HG02943 (cell line): ENCODE results near the gene DYNC1I1.

ENCODE experiments used
- ATAC-seq: cut with Tn5 transposase; IDR thresholded peaks from one replicate; pipeline ENCODE4 v1.9.1; 2021; ENCODE audit warnings: mild to moderate bottlenecking, low read depth, moderate library complexity; ENCODE audit not compliant: unreplicated experiment

The DYNC1I1 gene

GRCh38 chr7:95951997-95952795, 179.8 kb downstream of the DYNC1I1 start:
- no peak for ATAC-seq

DNA sequence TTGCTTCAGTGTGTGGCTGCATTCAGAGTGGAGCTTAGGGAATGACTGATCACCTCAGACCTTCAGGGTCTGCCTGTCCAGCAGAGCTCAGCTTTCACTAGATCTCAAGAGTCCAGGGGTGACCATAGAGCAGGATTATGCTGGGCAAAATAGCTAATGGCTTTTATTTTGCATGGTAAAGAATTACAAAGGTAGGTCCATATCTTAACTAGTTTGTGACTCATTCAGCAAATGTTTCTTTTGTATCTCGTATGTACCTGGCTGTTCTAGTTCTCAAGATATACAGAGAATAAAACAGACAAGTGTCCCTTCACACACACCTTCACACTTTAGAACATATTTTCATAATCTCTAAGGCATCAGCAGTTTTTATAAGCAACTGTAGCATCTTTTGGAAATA, 180.5 kb downstream of the DYNC1I1 start:
- ATAC-seq = no peak

DNA sequence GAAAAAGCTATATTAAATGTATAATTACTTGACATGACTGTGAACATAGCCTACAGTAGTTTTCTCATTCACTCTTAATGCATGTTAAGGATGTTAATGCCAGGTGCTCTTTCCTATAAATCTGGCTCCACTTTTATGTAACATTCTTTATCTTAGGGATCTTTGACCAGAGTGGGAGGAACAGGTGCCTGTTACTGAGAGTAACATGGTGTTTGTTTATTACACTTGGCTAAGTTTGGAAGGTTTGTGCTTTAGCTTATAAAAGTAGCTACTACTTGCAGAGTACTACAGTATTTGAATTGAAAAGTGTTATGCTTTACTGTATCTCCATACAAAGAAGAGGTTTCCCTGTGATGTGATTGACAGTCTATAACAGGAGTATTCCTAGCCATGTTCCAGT, 183.4 kb downstream of the DYNC1I1 start:
- no peak for ATAC-seq

DNA sequence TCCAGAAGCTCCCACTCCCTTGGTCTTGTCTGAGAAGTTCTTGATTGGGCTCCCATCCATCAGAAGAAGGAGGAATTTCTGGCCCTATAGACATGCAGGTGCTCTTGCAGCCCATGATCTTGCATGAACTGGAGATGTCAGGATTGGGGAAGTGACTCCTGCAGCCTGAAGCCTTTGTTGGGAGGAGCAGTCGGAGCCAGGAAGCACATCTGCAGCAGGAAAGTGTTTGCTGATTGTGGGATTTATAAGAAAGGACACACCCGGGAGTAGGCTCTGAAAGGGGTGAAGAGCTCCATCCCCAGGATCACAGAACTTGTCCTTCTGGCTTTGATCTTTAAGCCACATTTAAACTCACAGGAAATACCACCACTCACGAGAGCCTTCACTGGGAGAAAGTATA, 185.2 kb downstream of the DYNC1I1 start:
- no peak for ATAC-seq

GRCh38 chr7:95960706-95961244, 188.4 kb downstream of the DYNC1I1 start:
- ATAC-seq = no peak

GRCh38 chr7:95963446-95963990, 191.2 kb downstream of the DYNC1I1 start:
- no peak for ATAC-seq

DNA sequence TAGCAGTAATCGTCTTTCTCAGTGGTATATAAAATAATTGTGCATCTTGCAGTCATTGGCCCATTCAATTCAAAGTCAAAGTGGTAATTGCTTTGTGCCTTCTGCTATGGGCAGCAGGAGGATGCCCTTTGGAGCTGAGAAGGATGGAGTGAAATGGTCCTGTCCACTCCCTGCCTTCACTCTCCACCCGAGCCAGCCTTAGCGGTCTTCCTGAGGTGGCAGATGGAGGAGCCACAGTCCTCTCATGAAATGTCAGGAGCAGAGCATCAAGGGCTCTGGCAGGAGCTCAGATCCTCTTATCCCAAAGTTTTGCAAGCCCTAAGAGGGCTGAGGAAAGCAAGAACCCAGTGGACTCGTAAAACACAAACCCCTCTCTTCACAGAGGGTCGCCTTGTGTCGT, 199.4 kb downstream of the DYNC1I1 start:
- no peak for ATAC-seq

DNA sequence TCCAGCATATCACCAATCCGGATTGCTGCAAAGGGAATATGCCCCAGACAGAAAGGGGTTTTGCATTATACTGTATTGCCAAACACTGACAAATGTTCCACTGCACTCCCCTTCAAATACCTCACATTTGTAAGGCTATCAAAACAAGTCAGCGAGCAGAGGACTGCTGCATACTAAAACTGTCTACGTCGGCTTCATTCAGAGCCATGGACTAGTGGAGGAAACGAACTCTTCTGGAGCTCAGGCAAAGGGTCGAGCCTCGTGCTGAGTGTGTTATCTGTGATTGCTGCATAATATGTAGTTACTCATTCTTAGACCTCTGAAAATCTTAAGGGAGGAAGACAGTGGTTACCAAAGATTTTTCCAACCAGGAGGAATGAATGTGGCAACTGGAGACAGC, 200.2 kb downstream of the DYNC1I1 start:
- ATAC-seq = no peak

GRCh38 chr7:95974108-95974507, 201.8 kb downstream of the DYNC1I1 start:
- ATAC-seq = no peak

DNA sequence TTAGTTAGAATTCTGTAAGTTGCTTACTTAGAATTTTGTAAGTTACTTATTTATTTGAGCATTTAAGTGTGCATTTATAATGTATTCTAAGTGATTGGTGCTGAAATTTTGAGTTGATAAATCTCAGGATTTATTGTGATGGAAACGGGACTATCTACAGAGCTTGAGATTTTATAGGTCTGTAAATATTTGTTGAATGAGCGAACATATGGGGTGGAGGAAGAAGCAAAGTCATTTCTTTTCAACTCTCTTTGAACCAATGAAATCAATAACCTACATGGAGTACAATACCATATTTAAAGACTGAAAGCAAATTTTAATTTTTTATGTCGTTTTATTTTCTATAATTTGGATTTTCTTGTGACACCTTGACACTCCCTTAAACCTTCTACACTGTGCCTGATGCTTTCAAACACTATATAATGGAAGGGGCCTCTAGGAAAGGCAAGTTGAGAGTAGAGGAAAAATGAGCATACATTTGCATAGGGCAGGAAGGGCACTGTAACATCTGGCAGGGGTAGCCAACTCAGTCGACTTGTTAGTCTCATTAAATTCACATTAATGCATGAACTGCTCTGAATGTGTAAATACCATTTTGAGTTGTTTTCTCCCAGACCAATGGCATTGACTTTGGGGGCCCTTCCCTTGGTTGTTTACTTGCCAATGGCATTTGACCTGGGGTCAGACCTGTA, 204.2 kb downstream of the DYNC1I1 start:
- no peak for ATAC-seq

DNA sequence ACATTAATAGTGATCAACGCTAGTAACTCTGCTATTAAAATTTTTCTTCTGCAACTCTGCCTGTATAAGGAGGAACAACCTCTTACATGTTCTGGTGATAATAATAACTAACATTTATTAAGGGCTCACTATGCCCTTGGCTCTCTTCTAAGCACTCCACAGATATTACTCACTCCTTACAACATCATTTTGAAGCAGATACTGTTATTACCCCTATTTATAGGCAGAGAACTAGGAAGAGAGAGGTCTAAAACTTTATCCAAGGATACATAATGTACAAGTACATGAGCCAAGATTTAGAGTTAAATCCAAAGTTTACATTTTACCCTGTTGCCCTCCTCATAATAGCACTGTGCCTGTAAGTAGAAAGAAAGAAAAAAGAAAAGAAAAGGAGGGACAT, 205.6 kb downstream of the DYNC1I1 start:
- ATAC-seq = no peak

GRCh38 chr7:95980167-95980566, 207.8 kb downstream of the DYNC1I1 start:
- no peak for ATAC-seq

GRCh38 chr7:95980706-95981105, 208.4 kb downstream of the DYNC1I1 start:
- no peak for ATAC-seq

- ATAC-seq = no peak
Measured at GRCh38 chr7:95986178-95986764, 213.9 kb downstream of the DYNC1I1 start.

DNA sequence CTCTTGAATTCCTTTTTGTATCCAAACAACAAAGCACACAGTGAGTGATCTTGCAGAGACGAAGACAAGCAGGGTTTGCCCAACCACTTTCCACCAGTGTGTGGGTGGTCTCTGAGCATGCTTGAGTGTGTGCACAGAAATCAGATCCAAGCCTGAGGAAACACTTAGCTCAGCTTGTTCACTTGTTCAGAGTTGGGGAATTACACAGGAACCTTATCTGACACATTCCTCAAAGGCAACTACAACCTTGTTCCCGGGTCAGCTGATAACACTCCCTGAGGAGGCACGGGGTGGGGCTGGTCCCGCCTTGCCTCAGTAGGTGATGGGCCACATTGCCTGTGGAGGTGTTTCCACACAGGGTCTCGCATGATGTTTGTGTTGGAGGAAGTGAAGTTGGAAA, 216.9 kb downstream of the DYNC1I1 start:
- no peak for ATAC-seq

DNA sequence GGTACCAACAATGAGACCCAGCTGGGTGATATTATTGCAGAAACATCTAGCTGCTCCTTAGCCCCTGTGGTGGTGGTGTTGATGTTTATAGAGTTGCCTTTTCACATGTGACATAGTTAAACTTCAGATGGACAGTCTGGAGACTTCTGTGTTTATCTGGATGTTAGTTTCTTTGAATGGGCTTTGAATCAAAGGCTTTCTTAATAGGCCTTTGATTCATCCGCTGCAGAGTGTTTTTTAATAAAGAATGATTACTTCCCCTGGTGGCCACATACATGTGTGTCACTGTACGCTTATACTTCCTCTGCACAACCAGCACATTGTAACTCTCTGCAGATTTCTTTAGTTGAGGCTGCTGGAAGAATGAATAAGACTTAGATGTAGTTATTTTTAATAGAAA, 221.0 kb downstream of the DYNC1I1 start:
- ATAC-seq = no peak

DNA sequence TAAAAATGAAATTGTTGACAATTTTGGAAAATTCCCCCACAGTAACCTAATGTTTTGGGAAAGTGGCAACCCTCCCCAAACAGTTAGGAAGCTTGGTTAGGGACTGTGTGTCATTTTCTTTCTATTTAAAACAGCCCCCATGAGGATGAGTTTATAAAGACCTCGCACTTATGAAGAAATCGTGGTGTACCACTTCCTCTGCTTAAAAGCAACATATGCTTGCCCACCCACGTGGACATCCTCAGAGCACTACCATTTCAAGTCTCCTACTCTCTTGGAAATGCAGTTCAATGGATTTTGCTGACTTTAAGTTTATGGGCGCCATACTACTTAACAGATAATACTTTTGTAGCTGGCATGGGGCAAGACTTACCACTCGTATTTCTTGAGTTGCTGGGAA, 223.8 kb downstream of the DYNC1I1 start:
- ATAC-seq = no peak

DNA sequence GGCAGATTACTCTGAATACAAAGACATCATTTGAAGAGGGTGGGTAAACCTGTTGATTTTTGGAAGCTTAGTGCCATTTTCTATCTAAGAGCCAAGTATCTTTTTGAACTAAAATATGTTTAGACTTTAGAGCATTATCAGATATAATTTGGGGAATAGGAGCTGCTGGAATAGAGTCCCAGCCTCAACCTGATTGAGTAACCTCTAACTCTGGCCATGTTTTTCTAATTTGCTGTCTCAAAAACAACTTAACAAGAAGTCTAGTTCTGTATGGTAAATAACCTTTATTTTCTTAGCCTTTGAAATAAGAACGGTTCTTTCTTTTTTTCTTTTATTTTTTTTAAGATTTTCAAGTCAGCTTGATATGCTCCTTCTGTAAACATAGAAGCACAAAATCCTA, 224.5 kb downstream of the DYNC1I1 start:
- no peak for ATAC-seq

GRCh38 chr7:95997632-95998031, 225.3 kb downstream of the DYNC1I1 start:
- ATAC-seq = no peak

- no peak for ATAC-seq
Measured at GRCh38 chr7:95999481-95999880, 227.1 kb downstream of the DYNC1I1 start.

- ATAC-seq = no peak
Measured at GRCh38 chr7:96004578-96004977, 232.2 kb downstream of the DYNC1I1 start.
